Endometrial microvascular endothelial cells (primary cell): Measurements from ENCODE around the gene ROPN1L. TPM values are rescaled to one million over a fixed set of nuclear protein-coding genes. Genes with fewer than 3 reads are reported as not detected.
"Not testable (repeated sequence)": the region's sequence is repeated elsewhere in the genome, so short reads cannot be mapped to it uniquely, and the experiment has no call there.

Experiments used
- in situ Hi-C: cut with HindIII; loops from 2 replicates; pipeline ENCODE4 v1.10.0; 2017; ENCODE audit warnings: low sequenced_read_pairs, low pct_unique_long_range_greater_than_20kb; ENCODE audit errors: inconsistent ontology term
- total RNA-seq: library from RNA; depleted of rRNA; stranded (reverse); fragments of >200 nt; gene quantifications from one replicate; pipeline ENCODE4 v1.2.3, GENCODE V29; 2015; ENCODE audit errors: inconsistent ontology term

ROPN1L gene
- total RNA-seq, 1 donor from 2014 or later: 0.46 TPM

GRCh38 chr5:10490927-10491672, 49.4 kb downstream of the ROPN1L start:
- in situ Hi-C loops: no loop called here

- in situ Hi-C loops: no loop called here
These were observed 50.0 kb downstream of the ROPN1L start for GRCh38 chr5:10491673-10492026.

- in situ Hi-C loops: no loop called here
These were observed 52.2 kb downstream of the ROPN1L start for GRCh38 chr5:10493884-10494283.

- in situ Hi-C loops: not testable (repeated sequence)
These were observed 52.8 kb downstream of the ROPN1L start for GRCh38 chr5:10494497-10494896.

- in situ Hi-C loops: no loop called here
These were observed 55.9 kb downstream of the ROPN1L start for GRCh38 chr5:10497554-10497953.

GRCh38 chr5:10498350-10498749, 56.7 kb downstream of the ROPN1L start:
- in situ Hi-C loops: no loop called here

GRCh38 chr5:10499066-10499465, 57.4 kb downstream of the ROPN1L start:
- in situ Hi-C loops: no loop called here

- in situ Hi-C loops: no loop called here
These were observed 58.1 kb downstream of the ROPN1L start for GRCh38 chr5:10499776-10500175.

- in situ Hi-C loops: no loop called here
These were observed 59.0 kb downstream of the ROPN1L start for GRCh38 chr5:10500669-10501068.

- in situ Hi-C loops: no loop called here
These were observed 59.9 kb downstream of the ROPN1L start for GRCh38 chr5:10501554-10502075.

GRCh38 chr5:10502130-10502529, 60.5 kb downstream of the ROPN1L start:
- in situ Hi-C loops: no loop called here

GRCh38 chr5:10502578-10502977, 60.9 kb downstream of the ROPN1L start:
- in situ Hi-C loops: no loop called here

- in situ Hi-C loops: no loop called here
These were observed 61.6 kb downstream of the ROPN1L start for GRCh38 chr5:10503321-10503720.

- in situ Hi-C loops: no loop called here
These were observed 62.5 kb downstream of the ROPN1L start for GRCh38 chr5:10503997-10504793.

- in situ Hi-C loops: no loop called here
These were observed 63.9 kb downstream of the ROPN1L start for GRCh38 chr5:10505517-10506095.

- in situ Hi-C loops: no loop called here
These were observed 64.9 kb downstream of the ROPN1L start for GRCh38 chr5:10506535-10506934.

- in situ Hi-C loops: no loop called here
These were observed 66.0 kb downstream of the ROPN1L start for GRCh38 chr5:10507575-10508096.

- in situ Hi-C loops: no loop called here
These were observed 67.9 kb downstream of the ROPN1L start for GRCh38 chr5:10509575-10509974.

GRCh38 chr5:10511741-10512640, 70.3 kb downstream of the ROPN1L start:
- in situ Hi-C loops: no loop called here
